Endothelial cell of umbilical vein (primary cell): ENCODE data around the gene MYO15A. TPM values are rescaled to one million over a fixed set of nuclear protein-coding genes. Genes with fewer than 3 reads are reported as not detected.

Experiments
- BruUV-seq: library from RNA; stranded (reverse); fragments of 400-500 nt; replicated peaks from 2 replicates; lab custom pipeline; 2021; lab: Mats Ljungman, UMichigan
- CTCF ChIA-PET: fragments of 300-600, 350-600 bp; sonication (Branson Sonifier 250); formaldehyde crosslinking; loops from one replicate; lab custom pipeline; 2021; ENCODE audit warnings: antibody characterized with exemption, inconsistent platforms; lab: Charles Lee
- POLR2A ChIA-PET: fragments of 300-600, 350-600 bp; sonication (Branson Sonifier 250); formaldehyde crosslinking; loops from one replicate; lab custom pipeline; 2021; ENCODE audit warnings: antibody characterized with exemption, inconsistent platforms; lab: Charles Lee
- DNase-seq: peaks from one replicate; pipeline ENCODE4 v3.0.0-alpha.2; 2011; ENCODE audit warnings: low read depth, low spot score
- FAIRE-seq: peaks from 2 replicates; lab custom pipeline; 2011; peaks lifted over from hg19 to GRCh38; lab: Jason Lieb, UNC
- H2AFZ ChIP-seq: 2 replicates; pipeline ENCODE4 v1.6.0; 2012; ENCODE audit warnings: low read depth, low read length, control low read depth, inconsistent platforms
- H3K27ac ChIP-seq: 2 replicates; pipeline ENCODE4 v1.5.1; 2011; ENCODE audit warnings: low read depth, mild to moderate bottlenecking, control low read depth, low read length, moderate library complexity; ENCODE audit not compliant: insufficient read depth
- H3K27me3 ChIP-seq, 2 experiments: 2 replicates each; pipeline versions ENCODE4 v1.6.0 to v1.6.1; 2011; ENCODE audit warnings: low read length in 2 of 2, mixed read lengths in 1 of 2; ENCODE audit not compliant: control insufficient read depth in 2 of 2, insufficient read depth in 2 of 2
- H3K36me3 ChIP-seq, 2 experiments: 2 replicates in 1 of 2; 3 replicates in 1 of 2; pipeline ENCODE4 v1.5.1; 2011; ENCODE audit warnings: low read length in 2 of 2, mild to moderate bottlenecking in 1 of 2, moderate library complexity in 1 of 2; ENCODE audit not compliant: control insufficient read depth in 2 of 2, insufficient read depth in 2 of 2; ENCODE audit errors: extremely low read depth in 1 of 2
- H3K4me1 ChIP-seq: 3 replicates; pipeline ENCODE4 v1.5.1; 2011; ENCODE audit warnings: mild to moderate bottlenecking, low read length; ENCODE audit not compliant: control insufficient read depth, insufficient read depth; ENCODE audit errors: extremely low read depth
- H3K4me2 ChIP-seq: 2 replicates; pipeline ENCODE4 v1.6.1; 2011; ENCODE audit warnings: low read length, control low read depth, mixed read lengths; ENCODE audit not compliant: insufficient read depth
- H3K4me3 ChIP-seq, 3 experiments: fragments of 200-600 bp in 1 of 3; sonication (generic), shearing (Covaris generic) in 1 of 3; replicated peaks in 1 of 3; 2 replicates each; pipeline ENCODE4 v1.5.1; 2011 to 2016; ENCODE audit warnings: control low read depth in 3 of 3, low read length in 3 of 3, mild to moderate bottlenecking in 2 of 3, inconsistent platforms in 1 of 3, low read depth in 1 of 3, moderate library complexity in 1 of 3; ENCODE audit not compliant: insufficient read depth in 1 of 3
- H3K79me2 ChIP-seq: 2 replicates; pipeline ENCODE4 v1.6.0; 2012; ENCODE audit warnings: low read length, inconsistent platforms; ENCODE audit not compliant: control insufficient read depth, insufficient read depth
- H3K9ac ChIP-seq: replicated peaks from 2 replicates; pipeline ENCODE3; 2011; ENCODE audit warnings: low read length, control low read depth; ENCODE audit not compliant: insufficient read depth; ENCODE audit errors: extremely low read depth
- H3K9me1 ChIP-seq: replicated peaks from 3 replicates; pipeline ENCODE4 v1.6.0; 2011; ENCODE audit warnings: mild to moderate bottlenecking, low read length; ENCODE audit not compliant: control insufficient read depth, insufficient read depth; ENCODE audit errors: extremely low read depth
- H3K9me3 ChIP-seq: replicated peaks from 2 replicates; pipeline ENCODE4 v1.5.1; 2012; ENCODE audit warnings: low read length, inconsistent platforms; ENCODE audit not compliant: control insufficient read depth, insufficient read depth
- H4K20me1 ChIP-seq: replicated peaks from 2 replicates; pipeline ENCODE3; 2011; ENCODE audit warnings: mild to moderate bottlenecking, low read length; ENCODE audit not compliant: control insufficient read depth, insufficient read depth; ENCODE audit errors: extremely low read depth
- EZH2 ChIP-seq: IDR thresholded peaks from 2 replicates; pipeline ENCODE4 v1.6.1; 2012; ENCODE audit warnings: borderline replicate concordance, low read depth, mild to moderate bottlenecking, moderate library complexity, low read length, inconsistent platforms; ENCODE audit not compliant: severe bottlenecking
- FOS ChIP-seq: IDR thresholded peaks from 2 replicates; pipeline ENCODE4 v1.6.1; 2011; ENCODE audit warnings: mild to moderate bottlenecking, low read length, moderate library complexity, borderline replicate concordance; ENCODE audit not compliant: insufficient read depth
- GATA2 ChIP-seq: IDR thresholded peaks from 2 replicates; pipeline ENCODE4 v1.7.0; 2011; ENCODE audit warnings: low read depth, mild to moderate bottlenecking, moderate library complexity, mixed read lengths, low read length; ENCODE audit not compliant: insufficient read length, insufficient read depth
- JUN ChIP-seq: IDR thresholded peaks from 2 replicates; pipeline ENCODE4 v1.6.1; 2011; ENCODE audit warnings: borderline replicate concordance, low read depth; ENCODE audit not compliant: insufficient read length, insufficient read depth
- MYC ChIP-seq: IDR thresholded peaks from one replicate; pipeline ENCODE4 v1.6.1; 2011; ENCODE audit warnings: mild to moderate bottlenecking, low read depth, low read length
- POLR2A ChIP-seq: IDR thresholded peaks from 2 replicates; pipeline ENCODE4 v1.6.1; 2012; ENCODE audit warnings: low read depth, mild to moderate bottlenecking, control low read depth, low read length
- POLR2AphosphoS5 ChIP-seq: IDR thresholded peaks from 2 replicates; pipeline ENCODE4 v1.6.1; 2012; ENCODE audit warnings: low read depth, mild to moderate bottlenecking, control low read depth, low read length, moderate library complexity; ENCODE audit not compliant: insufficient read depth
- dilution Hi-C: fragments of 300-500 bp; cut with MboI; formaldehyde crosslinking; loops from one replicate; pipeline ENCODE4 v1.15.0; 2019; ENCODE audit warnings: low sequenced_read_pairs; ENCODE audit not compliant: extremely low pct_ligation_motif_present
- intact Hi-C: fragments of 100-400 bp; cut with micrococcal nuclease; formaldehyde crosslinking; loops from one replicate; pipeline ENCODE4 v1.10.0; 2022
- polyA plus RNA-seq, 4 experiments: library from polyadenylated mRNA; depleted of rRNA in 3 of 4; stranded (reverse) in 3 of 4; unstranded in 1 of 4; fragments of >200 nt; gene quantifications; 2 replicates each; pipeline versions ENCODE4 v1.2.1 to v1.2.3, GENCODE V29; 2011 to 2012; ENCODE audit warnings: missing spikeins in 1 of 4
- total RNA-seq: library from RNA; stranded (reverse); gene quantifications from 2 replicates; pipeline ENCODE4 v1.2.3, GENCODE V29; 2021
- TF ChIP-seq, protein P1 (sequence below), 2 donors: IDR thresholded peaks; 1 replicate in 1 of 2; 2 replicates in 1 of 2; pipeline ENCODE4 v1.5.1; 2011; ENCODE audit warnings: low read length in 2 of 2, mild to moderate bottlenecking in 2 of 2, moderate library complexity in 2 of 2, control low read depth in 1 of 2, inconsistent platforms in 1 of 2, low read depth in 1 of 2; ENCODE audit not compliant: insufficient read depth in 1 of 2; ENCODE audit errors: extremely low read depth in 1 of 2
- TF ChIP-seq, protein P2 (sequence below): IDR thresholded peaks from 2 replicates; pipeline ENCODE4 v1.6.1; 2011; ENCODE audit not compliant: insufficient read depth, insufficient read length

The MYO15A gene
- total and polyA plus RNA-seq, 2 donors (not counting 3 experiments of a cell fraction or from before 2014, with no cell fraction given): 0.46 to 0.82 TPM

DNA sequence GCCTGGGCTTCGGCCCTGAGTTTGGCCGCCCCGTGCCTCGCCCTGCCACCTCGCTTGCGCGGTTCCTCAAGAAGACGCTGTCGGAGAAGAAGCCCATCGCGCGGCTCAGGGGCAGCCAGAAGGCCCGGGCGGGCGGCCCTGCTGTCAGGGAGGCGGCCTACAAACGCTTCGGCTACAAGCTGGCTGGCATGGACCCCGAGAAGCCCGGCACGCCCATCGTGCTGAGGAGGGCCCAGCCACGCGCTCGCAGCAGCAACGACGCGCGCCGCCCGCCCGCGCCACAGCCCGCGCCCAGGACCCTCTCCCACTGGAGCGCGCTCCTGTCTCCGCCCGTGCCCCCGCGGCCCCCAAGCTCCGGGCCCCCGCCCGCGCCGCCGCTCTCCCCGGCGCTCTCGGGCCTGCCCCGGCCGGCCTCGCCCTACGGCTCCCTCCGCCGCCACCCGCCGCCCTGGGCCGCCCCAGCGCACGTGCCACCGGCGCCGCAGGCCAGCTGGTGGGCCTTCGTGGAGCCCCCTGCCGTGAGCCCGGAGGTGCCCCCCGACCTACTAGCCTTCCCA is 12.0 kb downstream of the MYO15A start:
- no peak overlapping the region for H3K4me2 ChIP-seq
- intact Hi-C loops: no loop called here
- H3K27me3 ChIP-seq: no peaks in the 10 kb centered on the region
- H3K9ac ChIP-seq: no peak overlapping the region
- no peaks in the 10 kb centered on the region for H3K9me1 ChIP-seq
- H2AFZ ChIP-seq: no peak overlapping the region
- no peak for FAIRE-seq
- no peak overlapping the region for H3K4me3 ChIP-seq
- no TSS peak for BruUV-seq
- H3K36me3 ChIP-seq: no peaks in the 10 kb centered on the region
- DNase-seq: no peak
- no peaks in the 10 kb centered on the region for H3K79me2 ChIP-seq
- ChIA-PET POLR2A (no interaction called here), CTCF (no interaction called here)
- H4K20me1 ChIP-seq: no peaks in the 10 kb centered on the region
- H3K9me3 ChIP-seq: no peaks in the 10 kb centered on the region
- TF ChIP-seq POLR2AphosphoS5 (no peak), FOS (no peak), EZH2 (no peak), MYC (no peak), GATA2 (no peak), JUN (no peak), POLR2A (no peak)
- TF ChIP-seq, protein P1, sequence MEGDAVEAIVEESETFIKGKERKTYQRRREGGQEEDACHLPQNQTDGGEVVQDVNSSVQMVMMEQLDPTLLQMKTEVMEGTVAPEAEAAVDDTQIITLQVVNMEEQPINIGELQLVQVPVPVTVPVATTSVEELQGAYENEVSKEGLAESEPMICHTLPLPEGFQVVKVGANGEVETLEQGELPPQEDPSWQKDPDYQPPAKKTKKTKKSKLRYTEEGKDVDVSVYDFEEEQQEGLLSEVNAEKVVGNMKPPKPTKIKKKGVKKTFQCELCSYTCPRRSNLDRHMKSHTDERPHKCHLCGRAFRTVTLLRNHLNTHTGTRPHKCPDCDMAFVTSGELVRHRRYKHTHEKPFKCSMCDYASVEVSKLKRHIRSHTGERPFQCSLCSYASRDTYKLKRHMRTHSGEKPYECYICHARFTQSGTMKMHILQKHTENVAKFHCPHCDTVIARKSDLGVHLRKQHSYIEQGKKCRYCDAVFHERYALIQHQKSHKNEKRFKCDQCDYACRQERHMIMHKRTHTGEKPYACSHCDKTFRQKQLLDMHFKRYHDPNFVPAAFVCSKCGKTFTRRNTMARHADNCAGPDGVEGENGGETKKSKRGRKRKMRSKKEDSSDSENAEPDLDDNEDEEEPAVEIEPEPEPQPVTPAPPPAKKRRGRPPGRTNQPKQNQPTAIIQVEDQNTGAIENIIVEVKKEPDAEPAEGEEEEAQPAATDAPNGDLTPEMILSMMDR (IDR thresholded peaks at IDR 0.05; ENCODE audit: extremely low read depth in 1 of 2, insufficient read depth in 1 of 2, low read depth in 1 of 2, low read length in 2 of 2): no peak
- TF ChIP-seq, protein P2, sequence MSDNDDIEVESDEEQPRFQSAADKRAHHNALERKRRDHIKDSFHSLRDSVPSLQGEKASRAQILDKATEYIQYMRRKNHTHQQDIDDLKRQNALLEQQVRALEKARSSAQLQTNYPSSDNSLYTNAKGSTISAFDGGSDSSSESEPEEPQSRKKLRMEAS: no peak
- H3K4me1 ChIP-seq: no peaks in the 10 kb centered on the region
- H3K27ac ChIP-seq: no peak overlapping the region
- dilution Hi-C loops: no loop called here
